ENCODE measurements around the gene SKIDA1.

Gene SKIDA1

DNA sequence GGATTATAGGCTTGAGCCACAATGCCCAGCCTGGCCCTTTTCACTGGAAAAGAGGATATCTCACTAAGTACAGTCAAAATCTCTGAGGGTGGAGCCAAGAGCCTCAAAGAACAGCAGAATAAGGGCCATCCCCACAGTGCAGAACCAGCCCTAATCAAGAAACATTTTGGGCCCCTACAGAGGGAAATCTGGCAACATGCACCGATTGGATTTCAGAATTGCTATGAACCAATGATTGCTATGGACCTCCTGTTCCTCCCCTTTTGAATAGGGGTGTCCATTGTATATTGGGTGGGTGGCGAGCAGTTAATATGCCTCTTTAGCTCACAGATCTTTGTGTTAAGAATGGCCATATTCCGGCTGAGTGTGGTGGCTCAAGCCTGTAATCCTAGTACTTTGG lies 42.7 kb downstream of the SKIDA1 start:
- DNase-seq (ENCODE audit: low spot score) = no peak

DNA sequence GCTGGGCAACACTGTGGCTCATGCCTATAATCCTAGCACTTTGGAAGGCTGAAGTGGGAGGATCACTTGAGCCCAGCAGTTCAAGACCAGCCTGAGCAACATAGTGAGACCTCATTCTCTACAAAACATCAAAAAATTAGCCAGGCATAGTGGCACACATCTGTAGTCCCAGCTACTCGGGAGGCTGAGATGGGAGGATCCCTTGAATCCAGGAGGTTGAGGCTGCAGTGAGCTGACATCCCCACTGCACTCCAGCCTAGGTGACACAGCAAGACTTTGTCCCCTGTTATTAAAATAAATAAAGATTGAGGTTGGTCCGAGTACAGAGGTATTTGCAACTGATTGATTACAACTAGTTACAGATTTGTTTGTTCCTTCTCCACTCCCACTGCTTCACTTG lies 44.1 kb downstream of the SKIDA1 start:
- DNase-seq (ENCODE audit: low spot score) = no peak

DNA sequence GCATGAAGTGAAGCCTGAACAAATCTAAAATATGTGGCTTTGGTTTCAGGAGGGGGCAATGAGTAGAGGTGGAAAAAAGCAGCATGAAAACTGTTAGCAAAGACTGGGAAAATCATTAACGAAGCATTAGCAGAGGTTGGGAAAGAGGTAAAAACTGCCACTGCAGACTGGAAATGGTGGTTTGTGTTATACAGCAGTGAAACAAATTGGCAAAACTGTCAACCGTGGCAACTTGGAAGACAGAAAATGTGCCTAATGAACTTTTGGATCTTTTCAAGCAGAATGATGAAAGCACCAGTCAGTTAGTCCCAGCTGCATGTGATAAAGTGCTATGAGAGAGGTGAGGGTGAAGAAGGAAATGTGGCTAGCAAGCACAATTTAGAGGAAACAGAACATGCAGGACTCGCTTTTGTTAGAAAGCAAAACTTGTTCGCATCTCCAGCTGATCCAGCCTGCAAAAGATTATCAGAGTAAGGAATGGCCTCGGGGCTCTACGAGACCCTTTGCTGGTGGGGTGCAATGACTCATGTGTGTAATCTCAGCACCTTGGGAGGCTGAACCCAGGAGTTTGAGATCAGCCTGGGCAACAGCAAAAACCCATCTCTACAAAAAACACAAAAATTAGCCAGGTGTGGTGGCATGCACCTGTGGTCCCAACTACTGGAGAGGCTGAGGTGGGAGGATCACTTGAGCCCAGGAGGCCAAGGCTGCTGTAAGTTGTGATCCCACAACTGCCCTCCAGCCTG lies 45.7 kb downstream of the SKIDA1 start:
- DNase-seq (ENCODE audit: low spot score) = no peak

DNA sequence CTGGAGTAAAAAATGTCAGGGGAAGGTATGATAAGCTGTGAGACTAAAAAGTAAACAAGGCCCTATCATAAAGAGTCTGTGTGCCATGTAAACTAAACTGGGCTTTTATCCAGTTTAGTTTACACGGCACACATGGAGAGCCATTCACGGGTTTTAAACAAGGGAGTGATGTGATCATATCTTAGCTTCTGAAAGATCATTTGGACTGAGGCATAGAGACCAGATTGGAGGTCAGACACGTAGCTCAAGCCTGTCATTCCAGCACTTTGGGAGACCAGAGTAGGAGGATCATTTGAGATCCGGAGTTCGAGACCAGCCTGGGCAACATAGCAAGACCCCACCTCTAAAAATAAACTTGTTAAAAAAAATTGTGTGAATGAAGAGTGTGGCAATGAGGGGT lies 50.1 kb downstream of the SKIDA1 start:
- no peak for DNase-seq (ENCODE audit: low spot score)

DNA sequence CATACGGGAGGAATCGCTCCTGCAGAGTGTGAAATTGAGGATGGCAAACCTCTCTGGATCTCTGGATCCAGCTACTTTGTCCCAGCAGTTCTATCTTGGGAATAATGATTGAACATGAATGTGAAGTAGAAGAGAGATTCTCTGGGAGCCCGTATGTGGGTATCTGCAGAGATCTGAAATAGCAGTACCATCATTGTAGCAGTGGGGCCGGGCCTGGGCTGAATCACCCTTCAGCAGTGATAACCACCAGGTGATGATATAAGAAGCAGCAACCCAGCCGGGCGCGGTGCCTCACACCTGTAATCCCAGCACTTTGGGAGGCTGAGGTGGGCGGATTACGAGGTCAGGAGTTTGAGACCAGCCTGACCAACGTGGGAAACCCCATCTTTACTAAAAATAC lies 51.9 kb downstream of the SKIDA1 start:
- no peak for DNase-seq (ENCODE audit: low spot score)

DNA sequence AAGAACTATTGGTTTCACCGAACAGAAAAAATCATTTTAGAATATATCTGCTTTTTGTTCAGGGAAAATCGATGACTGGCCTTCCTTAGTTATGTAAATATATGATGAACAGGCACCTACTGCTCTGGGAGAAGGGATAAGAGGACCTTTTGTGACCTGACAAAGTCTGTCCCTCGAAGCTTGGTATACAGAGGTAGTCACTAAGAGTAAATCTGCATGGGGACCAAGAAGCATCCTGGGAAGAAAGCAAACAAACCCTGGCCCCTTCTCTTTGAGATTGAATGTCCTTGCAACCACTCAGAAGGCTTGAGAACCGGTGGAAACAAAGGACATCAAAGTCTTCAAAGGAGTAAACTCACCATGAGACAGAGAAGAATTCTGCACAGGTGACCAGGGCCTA lies 52.3 kb downstream of the SKIDA1 start:
- no peak for DNase-seq (ENCODE audit: low spot score)

DNA sequence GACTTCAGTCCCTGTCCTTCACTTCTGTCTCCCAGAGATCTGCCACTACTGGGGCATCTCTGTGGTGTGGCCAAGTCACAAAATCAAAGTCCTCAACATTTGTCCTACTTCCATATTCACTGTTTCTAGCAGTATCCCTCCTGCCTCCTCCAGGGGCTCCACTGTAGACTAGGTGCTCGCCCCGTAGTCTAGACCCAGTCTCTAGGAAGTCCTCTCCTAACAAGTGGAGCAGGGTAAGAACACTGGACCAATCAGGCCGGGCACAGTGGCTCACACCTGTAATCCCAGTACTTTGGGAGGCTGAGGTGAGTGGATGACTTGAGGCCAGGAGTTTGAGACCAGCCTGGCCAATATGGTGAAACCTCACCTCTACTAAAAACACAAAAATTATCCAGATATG lies 57.4 kb downstream of the SKIDA1 start:
- no peak for DNase-seq (ENCODE audit: low spot score)

DNA sequence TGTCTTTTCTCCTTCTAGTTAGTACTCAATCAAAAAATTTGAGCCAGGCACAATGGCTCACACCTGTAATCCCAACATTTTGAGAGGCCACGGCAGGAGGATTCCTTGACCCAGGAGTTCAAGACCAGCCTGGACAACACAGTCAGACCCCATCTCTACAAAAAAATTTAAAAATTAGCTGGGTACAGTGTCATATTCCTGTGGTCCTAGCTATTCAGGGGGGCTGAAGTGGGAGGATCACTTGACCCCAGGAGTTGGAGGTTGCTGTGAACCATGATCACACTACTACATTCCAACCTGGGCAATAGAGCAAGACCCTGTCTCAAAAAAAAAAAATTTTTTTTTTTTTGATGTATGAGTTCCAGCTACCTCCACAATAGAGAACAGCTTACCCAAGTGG lies 57.8 kb downstream of the SKIDA1 start:
- DNase-seq (ENCODE audit: low spot score) = no peak

DNA sequence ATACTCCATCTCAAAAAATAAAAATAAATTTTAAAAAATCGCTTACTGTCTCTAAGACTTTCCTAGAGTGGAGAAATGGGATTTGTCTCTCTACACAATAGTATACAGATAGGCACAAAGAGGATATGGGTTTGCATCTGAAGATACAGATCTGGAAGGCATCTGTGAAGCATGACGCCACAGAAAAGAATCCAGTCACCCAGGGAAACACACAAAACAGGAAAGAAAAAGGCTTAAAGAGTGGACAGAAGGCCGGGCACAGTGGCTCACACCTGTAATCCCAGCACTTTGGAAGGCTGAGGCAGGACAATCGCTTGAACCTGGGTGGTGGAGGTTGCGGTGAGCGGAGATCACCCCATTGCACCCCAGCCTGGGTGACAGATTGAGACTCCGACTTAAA lies 61.3 kb downstream of the SKIDA1 start:
- no peak for DNase-seq (ENCODE audit: low spot score)

Data from COLO829 (cell line).